Stimulated activated CD4-positive, alpha-beta T cell treated with anti-CD3 and anti-CD28 coated beads, Interleukin-15, amount 100 ng/mL, for 24 hours (primary cell): ENCODE data around the gene MCF2L2.
"Not testable (repeated sequence)": the region's sequence is repeated elsewhere in the genome, so short reads cannot be mapped to it uniquely, and the experiment has no call there.

Experiments used
- DNase-seq: peaks from one replicate; pipeline ENCODE4 v3.0.0-alpha.2; 2020

MCF2L2 gene

DNA sequence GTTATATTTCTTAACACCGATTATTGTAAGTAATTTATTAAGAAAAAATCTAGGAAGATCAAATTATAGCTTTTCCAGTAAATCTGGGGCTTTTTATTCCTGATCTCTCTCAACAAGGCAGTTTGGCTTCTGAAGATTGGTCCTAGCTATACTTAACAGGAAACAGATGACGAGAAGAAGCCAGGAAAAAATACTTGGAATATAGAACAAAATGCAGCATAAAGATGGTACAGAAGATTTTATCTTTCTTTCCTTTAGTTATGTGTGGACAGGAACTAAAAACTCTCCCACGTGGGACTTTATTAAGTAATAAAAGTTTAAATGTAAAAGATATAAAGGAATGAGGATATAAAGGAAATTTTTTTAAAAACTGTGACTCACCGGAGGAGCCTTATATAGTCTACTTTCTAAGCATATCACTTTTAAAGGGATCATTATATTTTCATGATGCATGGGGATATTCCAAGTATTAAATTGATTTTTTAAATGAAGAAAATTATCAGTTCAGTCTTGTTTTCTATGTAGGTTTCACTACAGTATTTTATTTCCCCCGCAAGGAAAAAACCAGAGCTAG is 167.2 kb downstream of the MCF2L2 start:
- DNase-seq = no peak

DNA sequence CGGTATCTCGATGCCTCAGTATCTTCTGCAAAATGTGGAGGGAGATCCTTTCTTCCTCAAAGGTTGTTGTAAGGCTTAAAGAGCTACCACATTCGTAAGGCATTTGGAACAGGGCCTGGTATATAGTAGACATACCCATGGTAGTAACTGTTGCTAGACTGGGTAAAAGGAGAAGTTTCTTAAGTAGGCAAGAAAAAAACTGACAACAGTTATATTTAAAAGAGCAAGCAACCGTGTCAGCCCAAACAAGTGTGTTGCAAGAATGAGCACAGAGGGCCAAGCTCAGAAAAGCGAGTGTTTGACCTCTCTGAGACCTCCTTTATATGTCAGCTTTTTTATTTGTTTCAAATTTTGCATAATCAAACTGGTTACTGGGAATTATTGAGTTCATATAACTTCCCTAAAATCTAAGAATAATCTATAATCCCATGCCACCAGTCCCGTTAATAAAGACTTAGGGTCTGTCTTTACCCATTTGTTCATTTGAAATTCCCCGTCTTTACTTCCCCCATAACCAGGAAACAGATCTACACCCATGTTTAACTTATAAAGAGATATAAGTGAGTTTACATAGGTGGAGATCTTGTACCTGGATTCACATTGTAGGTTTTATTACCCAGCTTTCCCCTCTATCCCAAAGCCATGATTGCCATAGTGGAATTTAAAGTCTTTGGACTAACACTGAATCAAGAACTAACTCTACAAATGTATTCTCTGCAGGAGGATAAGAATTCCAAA is 168.1 kb downstream of the MCF2L2 start:
- DNase-seq = no peak

DNA sequence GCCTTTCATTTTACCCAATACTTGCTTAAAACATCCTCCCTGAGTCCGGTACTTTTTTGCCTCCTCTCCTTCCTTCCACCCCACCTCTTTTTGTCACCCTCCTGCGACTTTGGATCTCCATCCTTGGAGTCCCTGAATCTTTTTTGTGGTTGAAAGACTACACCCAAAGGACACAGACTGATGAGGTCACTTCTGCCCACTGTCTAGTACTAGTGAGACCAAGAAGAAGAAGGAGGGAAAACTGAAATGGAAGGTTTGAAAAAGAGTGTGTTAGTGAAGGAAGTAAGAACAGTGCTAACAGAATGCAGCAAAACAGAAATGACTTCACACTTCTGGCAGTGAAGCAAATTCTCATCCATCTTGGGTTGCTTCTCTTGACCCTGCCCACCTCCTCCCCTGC is 168.8 kb downstream of the MCF2L2 start:
- no peak for DNase-seq

DNA sequence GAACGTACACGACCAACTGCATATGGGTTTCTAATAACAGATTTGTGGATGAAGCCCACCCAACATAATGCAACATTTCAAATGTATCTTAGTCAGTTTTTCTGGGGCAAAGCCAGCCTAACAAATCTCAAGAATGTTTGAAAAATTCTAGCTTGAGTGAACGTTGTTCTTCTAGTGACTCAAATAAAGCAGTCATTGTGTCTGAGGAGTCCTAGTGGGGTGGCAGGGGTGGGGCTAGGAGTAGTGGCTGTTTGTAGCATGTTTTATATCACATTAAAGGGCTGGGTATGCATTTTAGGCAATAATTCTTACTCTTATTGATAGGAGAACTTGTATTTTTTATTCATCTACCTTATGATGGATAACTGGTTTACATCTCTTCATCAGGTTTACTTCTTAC is 169.3 kb downstream of the MCF2L2 start:
- no peak for DNase-seq

DNA sequence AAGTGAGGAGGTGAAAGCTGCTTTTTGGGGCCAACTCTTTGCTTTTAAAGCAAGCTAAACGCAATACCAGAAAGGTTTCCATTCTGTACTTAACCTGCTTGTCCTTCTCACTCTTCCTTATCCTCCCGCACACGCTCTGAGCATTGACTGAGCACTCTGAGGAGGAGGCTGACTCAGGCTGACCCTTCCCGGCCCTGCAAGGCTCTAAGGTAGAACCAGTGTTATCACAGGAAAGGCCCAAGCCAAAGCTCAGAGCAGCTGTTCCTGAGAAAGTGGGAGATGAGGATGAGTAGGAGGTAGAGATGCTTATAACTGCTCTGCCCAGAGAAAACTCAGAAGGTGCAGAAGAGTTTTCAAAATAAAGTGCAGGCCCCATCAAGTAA is 173.1 kb downstream of the MCF2L2 start:
- peak; percentile 40 for DNase-seq

DNA sequence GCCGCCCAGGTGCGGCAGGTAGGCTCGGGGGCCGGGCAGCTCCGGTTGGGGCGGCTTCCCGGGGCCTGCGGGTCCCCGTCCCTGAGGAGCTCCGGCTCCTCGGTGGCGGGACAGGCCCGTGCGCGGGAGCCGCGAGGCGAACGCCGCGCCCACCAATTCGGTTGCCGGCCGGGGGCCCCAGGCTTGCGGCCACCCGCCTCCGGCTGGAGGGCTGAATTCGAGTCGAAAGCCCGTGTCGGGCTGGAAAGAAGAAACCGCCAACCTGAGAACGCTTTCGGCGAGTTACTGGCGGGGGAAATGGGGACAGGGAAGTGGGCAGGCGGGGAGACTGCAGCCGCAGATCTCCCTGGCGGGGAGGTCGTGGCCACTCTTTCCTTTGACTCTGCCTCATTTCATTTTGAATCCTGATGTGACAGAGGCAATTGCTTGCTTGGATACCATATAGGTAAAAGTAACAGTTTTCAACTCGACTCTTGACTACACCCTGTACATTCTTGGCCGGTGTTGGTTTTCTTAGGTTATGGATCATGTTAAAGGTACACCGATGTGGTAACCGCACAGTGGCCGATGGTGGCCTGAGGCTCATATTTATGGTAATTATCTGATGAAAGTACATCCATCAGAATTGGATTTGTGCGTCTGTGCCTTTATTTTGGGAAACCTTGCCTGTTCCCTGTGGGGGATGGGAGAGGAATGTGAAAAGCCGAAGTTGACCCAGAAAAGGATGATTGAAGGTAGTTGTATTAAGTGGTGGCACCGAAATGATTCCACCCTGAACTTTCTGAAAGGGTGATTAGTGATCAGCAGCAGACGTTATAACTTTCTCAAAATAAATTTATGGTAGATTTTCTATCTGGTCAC is 173.7 kb downstream of the MCF2L2 start:
- DNase-seq = peak; percentile 44

DNA sequence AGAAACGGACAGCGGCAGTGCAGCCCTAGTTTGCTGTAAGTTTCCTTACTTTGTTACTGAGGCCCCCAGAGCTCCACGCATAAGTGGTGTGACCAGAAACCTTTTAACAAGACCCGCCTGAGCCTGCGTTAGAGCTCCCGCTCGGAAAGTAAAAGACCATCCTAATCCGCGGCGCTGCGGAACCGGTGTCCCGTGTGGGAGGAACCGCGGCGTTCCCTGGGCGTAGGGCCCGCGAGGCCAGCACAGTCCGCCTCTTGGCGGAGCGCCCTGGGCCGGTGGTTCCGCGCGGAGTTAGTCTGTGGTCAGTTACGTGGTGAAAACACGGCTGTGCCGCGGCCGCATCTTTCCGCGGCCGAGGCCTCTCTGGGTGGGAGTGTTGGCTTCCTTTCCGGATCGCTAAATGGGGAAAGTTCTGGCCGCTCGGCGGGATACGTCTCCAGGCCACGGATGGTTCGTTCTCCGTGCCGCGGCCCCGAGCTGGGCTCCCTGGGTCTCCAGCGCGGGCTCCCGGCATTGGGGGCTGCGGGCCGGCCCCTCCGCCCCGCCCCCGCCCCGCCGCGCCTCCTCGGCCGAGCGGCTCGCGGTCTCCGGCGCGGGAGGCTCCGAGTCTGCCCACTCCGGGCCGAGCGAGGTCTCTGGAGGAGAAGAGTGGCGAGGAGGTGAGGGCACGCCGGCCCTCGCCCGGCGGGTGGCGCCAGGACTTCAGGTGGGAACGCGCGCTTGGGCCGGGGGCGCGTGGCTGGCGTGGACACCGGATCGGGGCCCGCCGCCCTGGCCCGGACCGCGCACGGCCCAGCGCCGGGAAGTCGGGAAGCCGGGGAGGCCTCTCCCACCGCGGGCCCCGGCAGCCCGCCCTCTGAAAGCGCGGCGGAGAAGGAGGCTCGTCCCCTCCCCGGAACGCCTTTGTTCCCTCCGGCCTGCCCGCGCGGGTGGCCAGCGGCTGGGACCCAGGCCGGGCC is 174.6 kb downstream of the MCF2L2 start:
- DNase-seq = peak; percentile 51

DNA sequence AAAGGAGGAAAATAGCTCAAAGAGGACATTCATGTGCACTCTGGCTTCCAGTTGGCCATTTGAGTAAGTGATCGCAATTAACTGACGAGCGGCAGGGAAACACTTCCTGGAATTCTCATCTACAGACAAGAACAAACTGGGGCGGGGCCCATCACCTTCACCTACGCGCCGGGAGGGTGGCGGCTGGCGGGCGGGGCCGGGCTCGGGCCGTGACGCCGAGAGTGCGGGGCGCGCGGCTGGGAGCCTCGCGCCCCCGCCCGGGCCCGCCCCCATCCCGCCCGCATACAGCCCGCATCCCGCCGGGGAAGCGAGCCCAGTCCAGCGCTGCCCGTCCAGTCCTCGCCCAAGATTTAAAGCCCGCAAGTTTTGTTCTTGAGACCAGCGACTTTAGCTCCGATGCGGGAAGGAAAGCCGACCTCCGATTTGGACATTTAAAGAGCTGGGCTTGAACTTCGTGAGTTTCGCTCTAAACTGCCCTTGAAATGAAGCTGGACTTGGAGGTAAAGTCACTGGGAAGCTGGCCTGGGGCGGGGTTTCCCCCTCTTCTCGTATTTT is 175.4 kb downstream of the MCF2L2 start, which contains the start of gene B3GNT5:
TSS of gene B3GNT5 (plus strand) at position 281 of the 555 bp plus-strand sequence. CDS start 16,546 bp downstream, outside the sequence.
- DNase-seq = peak; percentile 82

DNA sequence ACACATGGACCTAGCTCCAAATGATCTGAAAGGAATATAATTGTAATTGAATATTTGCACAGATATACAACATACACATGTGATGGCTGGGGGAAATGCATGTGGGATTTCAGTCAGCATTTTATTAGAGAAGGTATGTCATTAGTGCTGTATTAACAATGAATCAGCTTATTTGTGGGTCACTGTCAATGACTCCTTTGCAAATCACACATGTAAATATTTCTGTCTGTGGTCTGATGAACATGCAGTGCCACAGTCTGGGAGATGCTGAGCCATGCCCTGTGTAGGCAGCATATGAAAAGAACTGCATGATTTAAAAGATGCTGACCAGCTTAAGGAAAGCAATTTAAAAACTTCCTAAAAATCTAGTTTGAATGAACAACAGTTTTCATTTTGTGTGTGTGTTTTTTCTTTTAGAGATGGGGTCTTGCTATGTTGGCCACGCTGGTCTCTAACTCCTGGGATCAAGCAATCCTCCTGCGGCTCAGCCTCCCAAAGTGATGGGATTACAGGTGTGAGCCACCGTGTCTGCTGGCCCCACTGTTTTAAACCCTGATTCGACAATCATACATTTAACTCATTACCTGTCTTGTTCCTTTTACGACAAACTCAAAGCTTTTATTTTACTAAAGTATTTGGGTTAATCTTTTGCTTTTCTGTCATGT is 176.2 kb downstream of the MCF2L2 start:
- DNase-seq = no peak

DNA sequence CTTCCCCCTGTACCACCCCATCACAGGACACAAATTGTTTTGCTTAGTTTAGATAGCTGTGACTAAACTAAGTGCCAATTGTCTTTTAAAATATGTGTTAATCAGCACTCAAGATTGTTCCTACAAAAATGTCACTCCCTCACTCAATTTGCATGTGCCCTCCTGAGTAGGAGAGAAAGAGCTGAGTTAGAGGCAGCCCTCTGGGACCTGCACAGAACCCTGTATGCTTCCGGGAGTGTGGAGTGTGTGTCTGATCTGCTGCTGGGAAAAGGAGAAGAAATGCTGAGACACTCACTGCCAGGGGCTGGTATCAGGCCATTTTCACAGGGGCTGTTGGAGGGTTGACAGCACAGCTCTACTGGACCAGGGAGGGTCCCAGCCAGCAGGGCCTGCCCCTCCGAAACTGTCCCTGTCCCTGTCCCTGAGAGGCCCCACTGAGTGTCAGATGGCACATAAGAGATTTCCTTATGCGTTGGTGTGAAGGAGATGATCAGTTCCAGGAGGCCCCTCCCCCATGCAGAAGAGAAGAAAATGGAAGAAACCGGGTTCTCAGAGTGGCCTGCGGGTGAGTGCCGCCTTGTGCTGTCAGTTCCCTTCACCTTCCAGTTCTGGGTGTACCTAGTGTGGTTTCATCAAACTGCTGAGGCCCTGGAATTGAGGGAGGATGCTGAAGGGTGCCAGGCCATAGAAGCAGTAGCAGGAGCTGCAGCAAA is 179.3 kb downstream of the MCF2L2 start:
- DNase-seq = no peak

DNA sequence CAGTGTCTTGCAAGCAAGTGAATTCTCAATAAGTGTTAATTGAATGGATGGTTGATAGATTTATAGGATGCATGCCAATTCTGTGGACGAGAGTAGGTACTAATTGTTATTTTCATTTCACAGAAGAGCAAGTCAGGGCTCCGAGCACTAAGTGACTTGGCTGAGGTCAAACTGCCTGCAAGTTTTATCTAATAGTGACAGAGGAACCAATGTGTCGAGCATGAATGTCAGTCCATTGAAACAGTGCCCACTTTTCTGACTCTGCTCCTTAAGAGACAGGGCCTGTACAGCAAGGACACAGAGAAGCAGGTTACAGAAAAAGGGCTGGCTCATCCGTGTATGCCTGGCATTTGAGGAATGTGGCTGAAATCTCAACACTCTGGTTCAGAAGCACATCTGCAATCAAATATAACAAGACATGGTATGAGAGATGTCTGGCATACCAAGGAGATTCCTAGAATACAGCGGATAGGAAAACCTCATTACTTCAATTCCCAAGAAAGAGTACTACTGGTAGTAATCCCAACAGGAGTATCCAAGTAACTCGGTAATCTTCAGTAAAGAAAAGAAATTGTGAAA is 181.3 kb downstream of the MCF2L2 start:
- no peak for DNase-seq

DNA sequence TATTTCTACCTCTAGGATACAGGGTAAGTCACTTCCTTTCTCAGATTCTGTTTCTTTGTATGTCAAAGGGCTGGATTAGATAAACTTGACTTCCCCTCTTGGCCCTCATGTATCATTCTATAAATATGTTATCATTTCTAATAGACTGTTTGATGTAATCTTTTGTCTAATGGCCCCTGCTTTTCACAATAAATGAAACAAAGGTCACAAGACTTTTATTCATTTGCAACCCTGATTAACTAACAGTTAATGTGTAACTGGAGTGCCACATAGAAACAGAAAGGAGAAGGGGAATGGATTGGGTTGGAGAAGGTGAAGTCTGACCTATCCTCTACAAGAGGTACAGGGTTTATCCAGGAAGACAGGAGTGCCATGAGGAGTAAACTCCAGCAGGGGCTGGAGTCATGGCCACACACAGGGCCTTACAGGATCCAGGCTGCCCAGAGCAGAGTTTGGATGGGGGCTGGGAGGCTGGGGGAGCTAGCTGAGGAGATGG is 183.4 kb downstream of the MCF2L2 start:
- DNase-seq = no peak

DNA sequence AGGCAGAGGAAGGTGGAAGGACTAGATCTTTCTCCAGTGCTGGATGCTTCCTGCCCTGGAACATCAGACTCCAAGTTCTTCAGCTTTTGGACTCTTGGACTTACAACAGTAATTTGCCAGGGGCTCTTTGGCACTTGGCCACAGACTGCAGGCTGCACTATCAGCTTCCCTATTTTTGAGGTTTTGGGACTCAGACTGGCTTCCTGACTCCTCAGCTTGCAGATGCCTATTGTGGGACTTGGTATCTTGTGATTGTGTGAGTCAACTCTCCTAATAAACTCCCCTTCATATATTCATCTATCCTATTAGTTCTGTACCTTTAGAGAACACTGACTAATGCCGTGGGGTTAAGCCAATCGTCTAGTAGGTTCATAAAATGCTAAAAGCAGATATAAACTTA is 184.2 kb downstream of the MCF2L2 start:
- DNase-seq = no peak

DNA sequence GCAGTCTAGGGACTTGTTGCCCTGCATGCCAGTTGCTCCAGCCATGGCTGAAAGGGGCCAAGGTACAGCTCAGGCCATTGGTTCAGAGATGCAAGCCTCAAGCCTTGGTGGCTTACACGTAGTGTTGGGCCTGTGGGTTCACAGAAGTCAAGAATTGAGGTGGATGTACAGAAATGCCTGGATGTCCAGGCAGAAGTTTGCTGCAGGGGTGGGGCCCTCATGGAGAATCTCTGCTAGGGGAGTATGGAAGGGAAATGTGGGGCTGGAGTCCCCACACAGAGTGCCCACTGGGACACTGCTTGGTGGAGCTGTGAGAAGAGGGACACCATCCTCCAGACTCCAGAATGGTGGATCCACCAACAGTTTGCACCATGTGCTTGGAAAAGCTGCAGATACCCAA is 186.0 kb downstream of the MCF2L2 start:
- DNase-seq = no peak

DNA sequence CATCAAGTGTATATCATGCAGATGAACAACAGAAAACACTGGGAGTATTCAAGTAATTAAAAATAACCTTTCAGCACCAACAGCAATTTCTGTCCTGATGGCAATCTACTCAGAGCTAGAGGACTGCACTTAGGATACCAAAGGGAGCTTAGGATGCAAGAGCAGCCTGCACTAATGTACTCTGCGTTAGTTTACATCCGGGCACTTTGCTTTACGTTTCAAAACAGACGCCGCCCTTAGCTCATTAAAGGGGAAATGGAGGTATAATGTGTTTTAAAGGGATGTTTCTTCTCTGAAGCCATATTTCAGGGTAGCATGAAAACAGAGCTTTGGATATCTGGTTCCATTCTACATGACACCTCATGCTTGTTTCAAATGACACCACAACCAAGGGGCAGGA is 189.4 kb downstream of the MCF2L2 start:
- DNase-seq = no peak

DNA sequence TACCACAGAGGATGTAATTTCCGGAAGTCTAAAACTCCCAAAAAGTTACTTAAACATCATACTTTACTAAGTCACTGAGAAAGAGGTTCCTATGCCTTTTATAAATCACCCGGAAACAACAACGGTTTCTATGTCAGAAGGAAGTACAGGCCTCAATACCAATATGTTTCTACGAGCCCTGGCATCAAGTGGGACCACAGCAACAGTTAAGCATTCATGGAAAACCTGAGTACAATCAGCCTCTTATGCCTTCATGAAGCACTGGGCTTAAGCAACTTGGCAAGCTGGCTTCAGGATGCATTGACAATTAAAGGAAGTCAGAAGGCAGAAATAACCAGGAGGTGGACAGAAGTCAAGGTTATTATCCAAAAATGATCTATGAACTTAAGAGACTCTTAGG is 194.5 kb downstream of the MCF2L2 start:
- no peak for DNase-seq

DNA sequence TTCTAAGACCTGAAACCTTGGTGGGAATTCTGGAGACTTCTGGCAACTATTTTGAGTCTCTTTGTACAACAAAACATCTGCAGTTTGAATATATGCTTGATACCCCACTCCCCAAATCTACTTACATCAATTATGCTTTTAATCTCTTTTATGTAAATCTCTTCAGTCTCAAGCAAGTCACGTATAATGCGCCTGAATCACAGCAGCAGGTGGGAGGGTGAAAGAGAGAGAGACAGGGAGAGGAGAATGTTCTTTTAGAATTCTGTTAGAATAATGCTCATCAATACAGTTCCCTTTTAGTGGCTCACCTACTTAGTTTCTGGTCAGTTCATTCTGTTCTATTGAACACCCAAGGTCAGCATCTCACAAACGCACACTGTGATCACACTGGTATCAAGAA is 197.6 kb downstream of the MCF2L2 start:
- no peak for DNase-seq

DNA sequence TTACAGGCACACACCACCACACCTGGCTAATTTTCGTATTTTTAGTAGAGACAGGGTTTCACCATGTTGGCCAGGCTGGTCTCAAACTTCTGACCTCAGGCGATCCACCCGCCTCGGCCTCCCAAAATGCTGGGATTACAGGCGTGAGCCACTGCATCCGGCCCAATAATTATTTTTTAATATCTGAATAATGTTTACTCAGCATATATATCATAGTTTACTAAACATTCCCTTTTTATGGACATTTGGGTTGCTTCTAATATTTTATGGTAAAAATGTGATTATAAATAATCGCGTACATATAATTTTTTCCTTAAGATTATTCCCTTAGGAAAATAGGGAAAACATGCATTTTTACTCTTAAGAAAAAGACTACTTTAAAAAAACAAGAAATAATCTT is 198.2 kb downstream of the MCF2L2 start:
- DNase-seq = not testable (repeated sequence)

DNA sequence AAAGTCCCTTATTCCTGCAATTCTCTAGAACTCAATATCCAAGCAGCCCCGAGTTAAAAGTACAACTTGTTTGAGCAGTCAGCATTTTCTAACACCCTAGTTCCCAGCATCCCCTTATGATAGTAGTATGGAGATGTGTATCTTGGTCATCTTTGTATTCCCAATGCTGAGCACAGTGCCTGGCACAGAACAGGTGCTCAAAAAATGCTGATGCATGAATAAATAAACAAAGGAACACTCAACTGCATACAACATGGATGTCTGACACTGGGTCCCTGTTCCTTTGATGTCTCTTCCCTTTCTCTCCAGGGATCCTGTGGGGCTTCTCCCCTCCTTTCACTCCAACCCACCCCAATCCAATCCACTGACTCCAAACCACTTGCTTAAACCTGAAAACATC is 199.2 kb downstream of the MCF2L2 start:
- DNase-seq = no peak

DNA sequence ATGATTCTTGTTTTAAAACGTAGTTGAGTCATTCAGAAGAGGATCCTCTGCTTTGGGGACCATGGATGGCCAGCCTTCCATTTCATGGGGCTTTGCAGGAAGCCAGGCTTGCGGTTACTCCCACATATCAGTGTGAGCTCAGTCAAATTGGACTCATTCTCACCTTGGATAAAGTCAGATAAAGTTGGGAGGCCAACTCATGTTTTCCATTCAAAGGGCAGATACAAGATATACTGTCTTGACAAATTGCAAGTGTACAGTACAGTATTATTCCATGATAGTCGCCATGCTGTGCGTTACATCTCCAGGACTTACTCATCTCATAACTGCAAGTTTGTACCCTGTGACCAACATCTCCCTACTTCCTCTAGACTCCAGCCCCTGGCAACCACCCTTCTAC is 200.8 kb downstream of the MCF2L2 start:
- DNase-seq = peak; percentile 68
